Activated CD4-positive, alpha-beta memory T cell treated with anti-CD3 and anti-CD28 coated beads, Interleukin-2, amount 10 ng/mL, durations not matched to agents 7 days and 5 days (primary cell): ENCODE data around the gene BTNL8. TPM values are rescaled to one million over a fixed set of nuclear protein-coding genes. Genes with fewer than 3 reads are reported as not detected.

ENCODE experiments used
- CTCF ChIA-PET: fragments of 350-600 bp; sonication (Branson Sonifier 250); formaldehyde crosslinking; loops from one replicate; lab custom pipeline; 2021; ENCODE audit warnings: antibody characterized with exemption, inconsistent platforms; lab: Charles Lee
- POLR2A ChIA-PET: fragments of 350-600 bp; sonication (Branson Sonifier 250); formaldehyde crosslinking; loops from one replicate; lab custom pipeline; 2021; ENCODE audit warnings: antibody characterized with exemption; lab: Charles Lee
- DNase-seq: peaks from one replicate; pipeline ENCODE4 v3.0.0-alpha.2; 2020
- H3K27ac Mint-ChIP-seq: one replicate; pipeline ENCODE4 v1.8.0; 2021; ENCODE audit warnings: mild to moderate bottlenecking, mixed read lengths
- H3K27me3 Mint-ChIP-seq: one replicate; pipeline ENCODE4 v1.8.0; 2021; ENCODE audit warnings: mixed read lengths
- H3K36me3 Mint-ChIP-seq: one replicate; pipeline ENCODE4 v1.8.0; 2021; ENCODE audit warnings: low read depth, mixed read lengths
- H3K4me1 Mint-ChIP-seq: one replicate; pipeline ENCODE4 v1.8.0; 2021; ENCODE audit warnings: mixed read lengths
- H3K4me3 Mint-ChIP-seq: one replicate; pipeline ENCODE4 v1.8.0; 2021; ENCODE audit warnings: mild to moderate bottlenecking, mixed read lengths
- H3K9me3 Mint-ChIP-seq: one replicate; pipeline ENCODE4 v1.8.0; 2021; ENCODE audit warnings: mixed read lengths
- total RNA-seq, 2 experiments: library from RNA; stranded (reverse); gene quantifications; one replicate each; pipeline ENCODE4 v1.2.3, GENCODE V29; 2021

BTNL8 gene
- total RNA-seq, 2 experiments from 2014 or later, result not detected

- Mint-ChIP-seq H3K9me3 (no peaks in the 10 kb centered on the region), H3K27me3 (peaks cover 25% of the 10 kb centered on the region), H3K4me1 (no peaks in the 10 kb centered on the region), H3K27ac (no peak within 1 kb of the TSS), H3K4me3 (no peak within 1 kb of the TSS), H3K36me3 (no peaks in the 10 kb centered on the region)
- ChIA-PET POLR2A (no interaction called here), CTCF (no interaction called here)
- no peak for DNase-seq
Observed at GRCh38 chr5:180988592-180988991, 89.6 kb downstream of the BTNL8 start, which contains the start of gene BTNL3. Gene BTNL3 (plus strand): TSS chr5:180988846. CDS start chr5:180989029, 183 bp downstream.

- Mint-ChIP-seq H3K27ac (no peak overlapping the region), H3K9me3 (no peaks in the 10 kb centered on the region), H3K36me3 (no peaks in the 10 kb centered on the region), H3K4me3 (no peak overlapping the region), H3K27me3 (peaks cover 20% of the 10 kb centered on the region), H3K4me1 (no peaks in the 10 kb centered on the region)
- ChIA-PET POLR2A (no interaction called here), CTCF (no interaction called here)
- no peak for DNase-seq
Observed at GRCh38 chr5:180990086-180990881, 91.3 kb downstream of the BTNL8 start.

GRCh38 chr5:180990882-180991242 is 91.9 kb downstream of the BTNL8 start:
- ChIA-PET POLR2A (no interaction called here), CTCF (no interaction called here)
- Mint-ChIP-seq H3K27me3 (peaks cover 17% of the 10 kb centered on the region), H3K9me3 (no peaks in the 10 kb centered on the region), H3K36me3 (no peaks in the 10 kb centered on the region), H3K4me1 (no peaks in the 10 kb centered on the region), H3K4me3 (no peak overlapping the region), H3K27ac (no peak overlapping the region)
- DNase-seq, result no peak

Other genes starting within 250 kb of the BTNL8 start
- under 1 TPM; 0.38 to 0.45 TPM for gene FLT4, start 249.6 kb upstream of the BTNL8 start, total RNA-seq
- not detected for gene OR2Y1, start 159.1 kb upstream of the BTNL8 start, total RNA-seq
- 100 to 1,000 TPM; 184 to 185 TPM for gene MGAT1, start 96.4 kb upstream of the BTNL8 start, total RNA-seq
- gene ZFP62, start 37.9 kb upstream of the BTNL8 start, total RNA-seq, result 10 to 100 TPM; 19.4 to 20.0 TPM
- gene BTNL3, start 89.7 kb downstream of the BTNL8 start, total RNA-seq, result not detected
- not detected for gene BTNL9, start 141.1 kb downstream of the BTNL8 start, total RNA-seq
- gene OR2V1, start 232.0 kb downstream of the BTNL8 start, total RNA-seq, result not detected
- gene OR2V2, start 248.4 kb downstream of the BTNL8 start, total RNA-seq, result not detected